Gastrocnemius medialis (tissue), 4 donors: ENCODE measurements around the gene CHKB. TPM values are rescaled to one million over a fixed set of nuclear protein-coding genes. Genes with fewer than 3 reads are reported as not detected.

Experiments used
- ATAC-seq, 2 donors: fragments of 150-250 bp; one replicate each; pipeline ENCODE4 v1.9.1; 2016
- DNase-seq, 2 donors: peaks; one replicate each; pipeline ENCODE4 v3.0.0-alpha.2; 2019
- H3K27ac ChIP-seq, 4 donors: fragments of 200-600 bp; sonication (generic); 1 replicate in 1 of 4; 2 replicates in 3 of 4; pipeline ENCODE4 v1.5.1; 2016 to 2018; ENCODE audit warnings: mild to moderate bottlenecking in 2 of 4, moderate library complexity in 1 of 4
- H3K27me3 ChIP-seq, 3 donors: fragments of 200-600 bp; sonication (generic) in 2 of 3; 1 replicate in 1 of 3; 2 replicates in 2 of 3; pipeline versions ENCODE4 v1.5.1 to v1.6.0; 2016 to 2019; ENCODE audit warnings: mild to moderate bottlenecking in 1 of 3, moderate library complexity in 1 of 3
- H3K36me3 ChIP-seq, 2 donors: fragments of 200-600 bp; sonication (generic) in 1 of 2; one replicate each; pipeline ENCODE4 v1.5.1; 2017 to 2018
- H3K4me1 ChIP-seq, 2 donors: fragments of 200-600 bp; sonication (generic) in 1 of 2; one replicate each; pipeline ENCODE4 v1.5.1; 2016 to 2017; ENCODE audit warnings: mild to moderate bottlenecking in 2 of 2
- H3K4me3 ChIP-seq, 4 donors: fragments of 200-600 bp; sonication (generic) in 3 of 4; 1 replicate in 1 of 4; 2 replicates in 3 of 4; pipeline ENCODE4 v1.5.1; 2016 to 2019; ENCODE audit warnings: mild to moderate bottlenecking in 2 of 4
- H3K9me3 ChIP-seq, 3 donors: fragments of 200-600 bp; sonication (generic) in 2 of 3; 1 replicate in 1 of 3; 2 replicates in 2 of 3; pipeline ENCODE4 v1.5.1; 2016 to 2019
- CTCF ChIP-seq, 5 experiments: fragments of 450-650 bp in 3 of 5; fragments of 200-600 bp in 2 of 5; sonication (generic) in 2 of 5; IDR thresholded peaks in 4 of 5; conservative IDR thresholded peaks in 1 of 5; 1 replicate in 4 of 5; 2 replicates in 1 of 5; pipeline ENCODE4 v1.5.1; 2016 to 2019; ENCODE audit warnings: antibody characterized with exemption in 5 of 5, mild to moderate bottlenecking in 3 of 5, moderate library complexity in 3 of 5
- POLR2A ChIP-seq, 2 donors: fragments of 450-650 bp; IDR thresholded peaks; one replicate each; pipeline ENCODE4 v1.6.1; 2017; ENCODE audit warnings: antibody characterized with exemption in 2 of 2, mild to moderate bottlenecking in 2 of 2, moderate library complexity in 2 of 2
- in situ Hi-C, 4 donors: fragments of 200-750 bp; cut with MboI; loops; one replicate each; pipeline versions ENCODE4 v1.15.0 to v1.8.0; 2017; ENCODE audit warnings: low sequenced_read_pairs in 4 of 4
- intact Hi-C: fragments of 100-400 bp; cut with DNase I; formaldehyde crosslinking; loops from one replicate; pipeline ENCODE4 v1.15.1; 2023; ENCODE audit warnings: low total_unique reads
- total RNA-seq, 4 donors: library from RNA; depleted of rRNA; stranded (reverse); fragments of >200 nt; gene quantifications; one replicate each; pipeline versions ENCODE4 v1.1.0 to v1.2.3, GENCODE V29; 2016

The CHKB gene
- total RNA-seq, 4 donors from 2014 or later: 10.8 to 39.7 (median 24.4) TPM

- TF ChIP-seq POLR2A (IDR thresholded peaks at IDR 0.05) (no peak), CTCF (IDR thresholded peaks at IDR 0.05 in 4 of 5, conservative IDR thresholded peaks at IDR 0.05 in 1 of 5) (no peak)
- in situ Hi-C loops (no loop called here), intact Hi-C loops (loop anchor here (1.0 to 2.0 kb wide), 2 partner anchors 20 to 73 kb away; partner anchors contain the start of genes NCAPH2 and SYCE3)
- peak overlapping the region; percentile 89 to 98 (median 96) for H3K27ac ChIP-seq
- peaks cover 0 to 7% of the 10 kb centered on the region in 2 donors for H3K36me3 ChIP-seq
- no peak for ATAC-seq
- H3K27me3 ChIP-seq: no peaks in the 10 kb centered on the region
- no peak for DNase-seq
- H3K4me1 ChIP-seq: peaks cover 27 to 46% of the 10 kb centered on the region in 2 donors
- H3K4me3 ChIP-seq: peak overlapping the region; percentile 61 to 79 (median 70)
- H3K9me3 ChIP-seq: no peaks in the 10 kb centered on the region
These were observed 628 bp downstream of the CHKB start for GRCh38 chr22:50581950-50582492.

GRCh38 chr22:50581031-50581949, 1.4 kb downstream of the CHKB start:
- no peaks in the 10 kb centered on the region for H3K27me3 ChIP-seq
- intact Hi-C loops: no loop called here
- ATAC-seq (no peak), DNase-seq (no peak)
- peak overlapping the region; percentile 61 to 79 (median 70) for H3K4me3 ChIP-seq
- peaks cover 0 to 7% of the 10 kb centered on the region in 2 donors for H3K36me3 ChIP-seq
- peak overlapping the region; percentile 89 to 98 (median 96) for H3K27ac ChIP-seq
- no peaks in the 10 kb centered on the region for H3K9me3 ChIP-seq
- in situ Hi-C loops: no loop called here
- TF ChIP-seq POLR2A (IDR thresholded peaks at IDR 0.05): no peak
- TF ChIP-seq CTCF (IDR thresholded peaks at IDR 0.05 in 4 of 5, conservative IDR thresholded peaks at IDR 0.05 in 1 of 5): no peak
- peaks cover 27 to 53% of the 10 kb centered on the region in 2 donors for H3K4me1 ChIP-seq

- Histone ChIP-seq H3K27me3 (no peaks in the 10 kb centered on the region), H3K4me3 (no peak overlapping the region), H3K9me3 (no peaks in the 10 kb centered on the region), H3K4me1 (peaks cover 27 to 54% of the 10 kb centered on the region in 2 donors), H3K27ac (peak overlapping the region; percentile 89 to 98 (median 96)), H3K36me3 (peaks cover 0 to 7% of the 10 kb centered on the region in 2 donors)
- ATAC-seq (no peak), DNase-seq (no peak)
- intact Hi-C loops (no loop called here), in situ Hi-C loops (no loop called here)
- TF ChIP-seq POLR2A (IDR thresholded peaks at IDR 0.05) (no peak), CTCF (IDR thresholded peaks at IDR 0.05 in 4 of 5, conservative IDR thresholded peaks at IDR 0.05 in 1 of 5) (no peak)
These were observed 2.9 kb downstream of the CHKB start for GRCh38 chr22:50579752-50580151.

GRCh38 chr22:50578776-50579310, 3.8 kb downstream of the CHKB start:
- Histone ChIP-seq H3K27ac (peak overlapping the region; percentile 89 to 98 (median 96)), H3K36me3 (peaks cover 0 to 16% of the 10 kb centered on the region in 2 donors), H3K4me1 (peaks cover 26 to 52% of the 10 kb centered on the region in 2 donors), H3K4me3 (peak overlapping the region; percentile 31 to 64 (median 63)), H3K27me3 (no peaks in the 10 kb centered on the region), H3K9me3 (no peaks in the 10 kb centered on the region)
- ATAC-seq: no peak
- in situ Hi-C loops (no loop called here), intact Hi-C loops (no loop called here)
- TF ChIP-seq POLR2A (IDR thresholded peaks at IDR 0.05) (no peak), CTCF (IDR thresholded peaks at IDR 0.05 in 4 of 5, conservative IDR thresholded peaks at IDR 0.05 in 1 of 5) (no peak)
- no peak for DNase-seq
